Fibroblast of villous mesenchyme (primary cell): ENCODE measurements around the gene TMEM213. TPM values are rescaled to one million over a fixed set of nuclear protein-coding genes. Genes with fewer than 3 reads are reported as not detected.
"Not testable (repeated sequence)": the region's sequence is repeated elsewhere in the genome, so short reads cannot be mapped to it uniquely, and the experiment has no call there.

Source experiments
- DNase-seq: peaks from one replicate; pipeline ENCODE4 v3.0.0-alpha.2; 2010; ENCODE audit warnings: low read depth
- H3K4me3 ChIP-seq: 2 replicates; pipeline ENCODE4 v1.5.1; 2011; ENCODE audit warnings: low read depth, mild to moderate bottlenecking, low read length
- CTCF ChIP-seq: IDR thresholded peaks from 2 replicates; pipeline ENCODE4 v1.5.1; 2012; ENCODE audit warnings: low read depth, mild to moderate bottlenecking, low read length; ENCODE audit not compliant: insufficient read depth
- total RNA-seq: library from RNA; depleted of rRNA; stranded (reverse); fragments of >200 nt; gene quantifications from 2 replicates; pipeline ENCODE4 v1.2.3, GENCODE V29; 2012

The TMEM213 gene
- total RNA-seq, 1 donor: not detected

GRCh38 chr7:138804618-138805017, 6.8 kb downstream of the TMEM213 start:
- TF ChIP-seq CTCF: no peak

GRCh38 chr7:138809346-138809745, 11.6 kb downstream of the TMEM213 start:
- no peak overlapping the region for H3K4me3 ChIP-seq
- no peak for DNase-seq
- no peak for TF ChIP-seq CTCF

More at GRCh38 chr7:138804618-138805017, 6.8 kb downstream of the TMEM213 start:
- no peak for DNase-seq
- no peak overlapping the region for H3K4me3 ChIP-seq

- not testable (repeated sequence) for H3K4me3 ChIP-seq, DNase-seq
Measured at GRCh38 chr7:138811327-138811726, 13.5 kb downstream of the TMEM213 start.

- no peak for DNase-seq
- TF ChIP-seq CTCF: no peak
- H3K4me3 ChIP-seq: no peak overlapping the region
Measured at GRCh38 chr7:138813945-138814344, 16.2 kb downstream of the TMEM213 start.

- TF ChIP-seq CTCF: no peak
- no peak for DNase-seq
- no peak overlapping the region for H3K4me3 ChIP-seq
Measured at GRCh38 chr7:138814816-138815332, 17.1 kb downstream of the TMEM213 start.

- TF ChIP-seq CTCF: no peak
- H3K4me3 ChIP-seq: no peak overlapping the region
- DNase-seq: no peak
Measured at GRCh38 chr7:138816650-138817049, 18.9 kb downstream of the TMEM213 start.

- no peak overlapping the region for H3K4me3 ChIP-seq
- no peak for DNase-seq
- no peak for TF ChIP-seq CTCF
Measured at GRCh38 chr7:138819625-138820024, 21.8 kb downstream of the TMEM213 start.

- TF ChIP-seq CTCF: no peak
- DNase-seq: no peak
- H3K4me3 ChIP-seq: no peak overlapping the region
Measured at GRCh38 chr7:138821912-138822311, 24.1 kb downstream of the TMEM213 start.
